SU-DHL-6 (cell line): ENCODE measurements around the gene CTBS.
"Not testable (repeated sequence)": the region's sequence is repeated elsewhere in the genome, so short reads cannot be mapped to it uniquely, and the experiment has no call there.

Source experiments
- EZH2phosphoT487 ChIP-seq: fragments of 200-600 bp; sonication (generic), shearing (Covaris generic); conservative IDR thresholded peaks from 2 replicates; pipeline ENCODE4 v1.6.1; 2018; ENCODE audit warnings: mild to moderate bottlenecking, antibody characterized with exemption, low read length, moderate library complexity, mixed read lengths
- TF ChIP-seq, protein P1 (sequence below): fragments of 200-600 bp; sonication (generic); IDR thresholded peaks from one replicate; pipeline ENCODE4 v1.5.1; 2017; ENCODE audit warnings: antibody characterized with exemption, mild to moderate bottlenecking, low read length, moderate library complexity; ENCODE audit not compliant: insufficient read depth, poor library complexity, severe bottlenecking

GRCh38 chr1:84507887-84508286, 66.4 kb downstream of the CTBS start:
- TF ChIP-seq, protein P1, sequence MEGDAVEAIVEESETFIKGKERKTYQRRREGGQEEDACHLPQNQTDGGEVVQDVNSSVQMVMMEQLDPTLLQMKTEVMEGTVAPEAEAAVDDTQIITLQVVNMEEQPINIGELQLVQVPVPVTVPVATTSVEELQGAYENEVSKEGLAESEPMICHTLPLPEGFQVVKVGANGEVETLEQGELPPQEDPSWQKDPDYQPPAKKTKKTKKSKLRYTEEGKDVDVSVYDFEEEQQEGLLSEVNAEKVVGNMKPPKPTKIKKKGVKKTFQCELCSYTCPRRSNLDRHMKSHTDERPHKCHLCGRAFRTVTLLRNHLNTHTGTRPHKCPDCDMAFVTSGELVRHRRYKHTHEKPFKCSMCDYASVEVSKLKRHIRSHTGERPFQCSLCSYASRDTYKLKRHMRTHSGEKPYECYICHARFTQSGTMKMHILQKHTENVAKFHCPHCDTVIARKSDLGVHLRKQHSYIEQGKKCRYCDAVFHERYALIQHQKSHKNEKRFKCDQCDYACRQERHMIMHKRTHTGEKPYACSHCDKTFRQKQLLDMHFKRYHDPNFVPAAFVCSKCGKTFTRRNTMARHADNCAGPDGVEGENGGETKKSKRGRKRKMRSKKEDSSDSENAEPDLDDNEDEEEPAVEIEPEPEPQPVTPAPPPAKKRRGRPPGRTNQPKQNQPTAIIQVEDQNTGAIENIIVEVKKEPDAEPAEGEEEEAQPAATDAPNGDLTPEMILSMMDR = not testable (repeated sequence)
- not testable (repeated sequence) for TF ChIP-seq EZH2phosphoT487
